ENCODE measurements around the gene PRTN3. TPM values are rescaled to one million over a fixed set of nuclear protein-coding genes. Genes with fewer than 3 reads are reported as not detected.

PRTN3 gene
- 2.7 TPM for total RNA-seq (2021; ENCODE audit: unreplicated experiment)
- 4.0 and 4.5 TPM in 2 replicates for polyA plus RNA-seq (2012)
- Bru-seq, nascent RNA = percentile 15 among the genes with signal in this experiment
- BruChase-seq, experiment 1, labeled RNA remaining after a 6-hour chase = percentile 24 among the genes with signal in this experiment
- BruChase-seq, experiment 2, labeled RNA remaining after a 2-hour chase = percentile 19 among the genes with signal in this experiment
- long read RNA-seq, partial matches to known transcripts = 4 of 5 reads
- long read RNA-seq, other reads (novel, unspliced or antisense) = 0 of 5 reads

- no TSS peak for BruUV-seq (replicated peaks)
- ChIA-PET CTCF (no interaction called here), POLR2A (no interaction called here), RAD21 (ENCODE audit: low non-redundant PET in 1 of 2, low total read pairs in 2 of 2, uncharacterized antibody in 2 of 2, unreplicated experiment in 2 of 2) (no interaction called here)
- DNase-seq (ENCODE audit: low read depth, low spot score) (no peak), ATAC-seq (no peak)
- Histone ChIP-seq H3K9ac (ENCODE audit: low read length) (no peak within 1 kb of the TSS), H4K20me1 (ENCODE audit: insufficient read depth) (no peaks in the 10 kb centered on the region), H2AFZ (ENCODE audit: low read depth, low read length, poor library complexity, severe bottlenecking) (no peak within 1 kb of the TSS), H3K27ac (ENCODE audit: low read depth, low read length) (no peak within 1 kb of the TSS), H3K4me3 (replicated peaks in 1 of 2; ENCODE audit: low read depth in 1 of 2, low read length in 2 of 2) (no peak within 1 kb of the TSS), H3K4me1 (ENCODE audit: control insufficient read depth in 1 of 2, insufficient read depth in 2 of 2, low read length in 2 of 2) (peaks cover 12 to 19% of the 10 kb centered on the region in 2 experiments; a peak in 3 of 4 replicates), H3K9me2 (ENCODE audit: insufficient read depth) (no peaks in the 10 kb centered on the region), H3K4me2 (ENCODE audit: low read length) (no peak within 1 kb of the TSS), H3K36me3 (ENCODE audit: control insufficient read depth in 1 of 2, insufficient read depth in 2 of 2, low read length in 2 of 2) (no peaks in the 10 kb centered on the region), H3K27me3 (ENCODE audit: insufficient read depth, low read length) (no peaks in the 10 kb centered on the region; the same call in 1 of the 2 replicates), H3K79me2 (ENCODE audit: insufficient read depth, low read length) (no peaks in the 10 kb centered on the region), H3K9me3 (ENCODE audit: control insufficient read depth in 1 of 2, insufficient read depth in 1 of 2, low read depth in 1 of 2, low read length in 2 of 2) (no peaks in the 10 kb centered on the region)
- TF ChIP-seq TCF7L2 (IDR thresholded peaks at IDR 0.05; ENCODE audit: borderline replicate concordance, extremely low read depth, insufficient read depth, insufficient read length) (no peak), REST (IDR thresholded peaks at IDR 0.05; ENCODE audit: low read depth) (no peak), YY1 (IDR thresholded peaks at IDR 0.05; ENCODE audit: extremely low read depth, insufficient replicate concordance, low read depth, low read length) (no peak), RAD21 (IDR thresholded peaks at IDR 0.05; ENCODE audit: low read depth) (no peak), POLR2AphosphoS5 (IDR thresholded peaks at IDR 0.05; ENCODE audit: low read depth, low read length) (no peak), ATF3 (IDR thresholded peaks at IDR 0.05) (no peak), CTCF (IDR thresholded peaks at IDR 0.05 in 2 of 3, conservative IDR thresholded peaks at IDR 0.05 in 1 of 3; ENCODE audit: borderline replicate concordance in 1 of 3, insufficient read depth in 1 of 3, low read depth in 2 of 3, low read length in 2 of 3) (no peak), SIN3A (IDR thresholded peaks at IDR 0.05; ENCODE audit: low read depth) (no peak), ZNF274 (IDR thresholded peaks at IDR 0.05; ENCODE audit: low read depth, low read length) (no peak), ZBTB33 (IDR thresholded peaks at IDR 0.05; ENCODE audit: extremely low read depth, insufficient replicate concordance, low read length) (no peak), ZFX (IDR thresholded peaks at IDR 0.05) (no peak), JUND (IDR thresholded peaks at IDR 0.05) (no peak), EZH2 (IDR thresholded peaks at IDR 0.05) (no peak), FOSL1 (IDR thresholded peaks at IDR 0.05; ENCODE audit: low read depth) (no peak), SRF (IDR thresholded peaks at IDR 0.05; ENCODE audit: low read depth) (no peak), ELF1 (IDR thresholded peaks at IDR 0.05; ENCODE audit: borderline replicate concordance, low read depth) (no peak), POLR2A (IDR thresholded peaks at IDR 0.05; ENCODE audit: borderline replicate concordance, extremely low read depth, insufficient read depth, insufficient read length) (no peak), EZH2phosphoT487 (IDR thresholded peaks at IDR 0.05; ENCODE audit: borderline replicate concordance) (no peak)
- intact Hi-C loops (cut with micrococcal nuclease) = no loop called here
Measured at GRCh38 chr19:840519-841206, at the start of gene PRTN3. PRTN3 (plus strand) TSS chr19:840999; CDS start chr19:841009, 10 bp downstream.

All from HCT116 (cell line).